Sigmoid colon (tissue), 7 donors: Measurements from ENCODE around the gene ZNF574. TPM values are rescaled to one million over a fixed set of nuclear protein-coding genes. Genes with fewer than 3 reads are reported as not detected.

Source experiments
- DNase-seq: peaks from one replicate; pipeline ENCODE4 v3.0.0-alpha.2; 2019
- H3K27ac ChIP-seq, 4 donors: fragments of 200-600 bp; sonication (generic); one replicate each; pipeline ENCODE4 v1.5.1; 2016 to 2019; ENCODE audit warnings: mild to moderate bottlenecking in 1 of 4
- H3K27me3 ChIP-seq, 3 donors: fragments of 200-600 bp; sonication (generic); one replicate each; pipeline ENCODE4 v1.5.1; 2019; ENCODE audit warnings: mild to moderate bottlenecking in 1 of 3
- H3K36me3 ChIP-seq, 4 donors: fragments of 200-600 bp; sonication (generic); one replicate each; pipeline ENCODE4 v1.5.1; 2016 to 2019
- H3K4me1 ChIP-seq, 4 donors: fragments of 200-600 bp; sonication (generic); one replicate each; pipeline ENCODE4 v1.5.1; 2017 to 2019
- H3K4me3 ChIP-seq, 4 donors: fragments of 200-600 bp; sonication (generic); one replicate each; pipeline ENCODE4 v1.5.1; 2017 to 2019; ENCODE audit warnings: mild to moderate bottlenecking in 2 of 4, moderate library complexity in 1 of 4
- H3K9me3 ChIP-seq, 4 donors: fragments of 200-600 bp in 3 of 4; sonication (generic) in 3 of 4; one replicate each; pipeline versions ENCODE4 v1.5.1 to v1.6.1; 2013 to 2019
- CTCF ChIP-seq, 4 experiments: fragments of 450-650 bp in 3 of 4; fragments of 200-600 bp in 1 of 4; IDR thresholded peaks; one replicate each; pipeline ENCODE4 v1.5.1; 2016 to 2019; ENCODE audit warnings: antibody characterized with exemption in 4 of 4, mild to moderate bottlenecking in 3 of 4, moderate library complexity in 2 of 4
- EP300 ChIP-seq, 4 donors: sonication (generic); formaldehyde crosslinking; IDR thresholded peaks; one replicate each; pipeline ENCODE4 v1.6.1; 2017; ENCODE audit warnings: antibody characterized with exemption in 4 of 4
- POLR2A ChIP-seq, 2 donors: fragments of 450-650 bp; IDR thresholded peaks; one replicate each; pipeline ENCODE4 v1.6.1; 2016; ENCODE audit warnings: antibody characterized with exemption in 2 of 2, mild to moderate bottlenecking in 2 of 2, moderate library complexity in 2 of 2
- POLR2AphosphoS5 ChIP-seq, 4 donors: sonication (generic); formaldehyde crosslinking; IDR thresholded peaks; one replicate each; pipeline ENCODE4 v1.6.1; 2017; ENCODE audit warnings: antibody characterized with exemption in 4 of 4
- WGBS, 2 donors: extraction: QIAGEN DNeasy Blood & Tissue Kit; methylation state at CpG; one replicate each; pipeline ENCODE4 v1.1.7; 2013; 5-methylcytosine and 5-hydroxymethylcytosine counted together
- intact Hi-C: fragments of 100-400 bp; cut with DNase I; formaldehyde crosslinking; loops from one replicate; pipeline ENCODE4 v1.15.1; 2023
- polyA plus RNA-seq, 3 donors: library from polyadenylated mRNA; stranded (reverse); fragments of 200-250 nt; gene quantifications; one replicate each; pipeline ENCODE4 v1.2.3, GENCODE V29; 2013
- total RNA-seq, 4 donors: library from RNA; depleted of rRNA; stranded (reverse); fragments of >200 nt; gene quantifications; one replicate each; pipeline ENCODE4 v1.1.0, GENCODE V29; 2016
- donor health status: healthy with polysubstance abuse.
- donor health status: Bipolar disorder and iron deficiency.
- donor health status: healthy.

The ZNF574 gene
- total and polyA plus RNA-seq, 7 donors, result 3.0 to 14.6 (median 12.5) TPM

DNA sequence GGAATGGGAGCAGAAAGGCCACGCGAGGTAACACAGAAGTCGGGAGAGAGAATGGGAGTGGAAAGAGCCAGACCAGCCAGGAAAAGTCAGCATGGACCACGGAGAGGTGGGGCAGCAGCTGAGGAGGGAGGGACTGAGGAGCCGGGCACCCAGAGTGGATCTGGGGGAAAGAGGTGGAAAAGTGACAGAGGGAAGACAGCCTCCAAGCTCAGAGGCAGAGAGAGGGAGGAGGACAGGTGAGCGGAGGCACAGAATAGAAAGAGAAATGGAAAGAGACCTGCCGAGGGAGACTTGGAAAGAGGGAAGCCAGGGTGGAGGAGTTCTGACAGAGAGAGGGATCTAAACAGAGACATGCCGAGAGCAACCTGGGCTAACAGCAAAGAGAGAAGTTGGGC lies 7.6 kb upstream of the ZNF574 start:
- no peaks in the 10 kb centered on the region for H3K27me3 ChIP-seq
- H3K27ac ChIP-seq, result peak overlapping the region; percentile 66 to 83 (median 74)
- 46 to 53% methylated on average over 8 of the region's 8 CpGs for WGBS, 2 donors
- DNase-seq, result no peak
- intact Hi-C loops, result no loop called here
- peaks cover 0 to 37% (median 26%) of the 10 kb centered on the region in 4 donors for H3K4me1 ChIP-seq
- TF ChIP-seq POLR2AphosphoS5 (IDR thresholded peaks at IDR 0.05) (no peak), POLR2A (IDR thresholded peaks at IDR 0.05) (no peak), CTCF (IDR thresholded peaks at IDR 0.05) (no peak), EP300 (IDR thresholded peaks at IDR 0.05) (no peak)
- H3K4me3 ChIP-seq, result peak overlapping the region; percentile 56 to 65 (median 62)
- H3K9me3 ChIP-seq, result no peaks in the 10 kb centered on the region
- peaks cover 6 to 24% (median 11%) of the 10 kb centered on the region in 4 donors for H3K36me3 ChIP-seq

- Histone ChIP-seq H3K4me1 (peaks cover 0 to 37% (median 26%) of the 10 kb centered on the region in 4 donors), H3K27ac (peak overlapping the region; percentile 66 to 83 (median 74)), H3K27me3 (no peaks in the 10 kb centered on the region), H3K36me3 (peaks cover 6 to 19% (median 11%) of the 10 kb centered on the region in 4 donors), H3K9me3 (no peaks in the 10 kb centered on the region), H3K4me3 (peak overlapping the region; percentile 56 to 65 (median 62))
- intact Hi-C loops, result no loop called here
- DNase-seq, result no peak
- no peak for TF ChIP-seq CTCF (IDR thresholded peaks at IDR 0.05)
- TF ChIP-seq POLR2A (IDR thresholded peaks at IDR 0.05), result no peak
- TF ChIP-seq EP300 (IDR thresholded peaks at IDR 0.05), result no peak
- TF ChIP-seq POLR2AphosphoS5 (IDR thresholded peaks at IDR 0.05), result no peak
- 15 to 30% methylated on average over 29 of the region's 29 CpGs for WGBS, 2 donors
Measured at GRCh38 chr19:42068756-42069571, 7.0 kb upstream of the ZNF574 start.

- Histone ChIP-seq H3K4me1 (peaks cover 0 to 40% (median 29%) of the 10 kb centered on the region in 4 donors), H3K27ac (peak within 1 kb of the TSS; percentile 66 to 83 (median 74)), H3K27me3 (no peaks in the 10 kb centered on the region), H3K4me3 (peak within 1 kb of the TSS; percentile 56 to 65 (median 62)), H3K36me3 (peaks cover 5 to 11% (median 8%) of the 10 kb centered on the region in 4 donors), H3K9me3 (no peaks in the 10 kb centered on the region)
- WGBS, 2 donors, result 12 to 42% methylated on average over 29 of the region's 29 CpGs
- peak; percentile 78 for DNase-seq
- TF ChIP-seq POLR2AphosphoS5 (IDR thresholded peaks at IDR 0.05) (peak; percentile 65 to 89 (median 81)), POLR2A (IDR thresholded peaks at IDR 0.05) (no peak)
- intact Hi-C loops, result no loop called here
Measured at GRCh38 chr19:42069619-42070351, 6.2 kb upstream of the ZNF574 start, which contains the start of gene GRIK5. GRIK5 (minus strand) TSS chr19:42070206; CDS start chr19:42065770, 4,436 bp downstream.

DNA sequence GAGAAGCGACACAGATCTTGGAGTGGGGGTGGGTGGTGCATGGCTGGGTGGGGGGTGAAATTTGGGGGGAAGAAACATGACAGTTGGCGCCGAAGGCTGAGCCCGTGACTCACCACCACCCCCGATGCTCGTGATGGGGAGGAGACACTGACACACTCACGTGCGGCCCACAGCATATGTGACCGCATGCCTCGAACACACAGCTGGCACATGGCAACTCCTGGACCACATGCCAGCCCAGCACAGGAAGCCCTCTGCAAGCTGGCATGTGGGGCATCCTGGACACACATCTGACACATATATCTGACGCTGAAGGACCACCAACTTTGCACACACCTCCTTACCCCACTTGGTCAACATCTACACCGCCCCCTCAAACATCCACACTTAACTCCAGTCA lies 4.7 kb upstream of the ZNF574 start:
- no peaks in the 10 kb centered on the region for H3K36me3 ChIP-seq

More for the DNA sequence above, 4.7 kb upstream of the ZNF574 start:
- TF ChIP-seq CTCF (IDR thresholded peaks at IDR 0.05) (no peak), POLR2AphosphoS5 (IDR thresholded peaks at IDR 0.05) (no peak), POLR2A (IDR thresholded peaks at IDR 0.05) (no peak), EP300 (IDR thresholded peaks at IDR 0.05) (no peak)
- intact Hi-C loops, result no loop called here
- WGBS, 2 donors, result 93 to 94% methylated on average over 12 of the region's 12 CpGs
- Histone ChIP-seq H3K27me3 (no peaks in the 10 kb centered on the region), H3K4me3 (no peak overlapping the region), H3K4me1 (peaks cover 0 to 45% (median 35%) of the 10 kb centered on the region in 4 donors), H3K9me3 (no peaks in the 10 kb centered on the region), H3K27ac (no peak overlapping the region)
- DNase-seq, result no peak
